Measurements from ENCODE around the gene MUTYH. TPM values are rescaled to one million over a fixed set of nuclear protein-coding genes. Genes with fewer than 3 reads are reported as not detected.

MUTYH gene
- total RNA-seq, 4 donors from 2014 or later: 15.3 to 22.6 (median 18.0) TPM

- no peaks in the 10 kb centered on the region for H3K27me3 ChIP-seq
- H3K27ac ChIP-seq: no peak overlapping the region
- peaks cover 5 to 14% (median 8%) of the 10 kb centered on the region in 3 donors for H3K4me1 ChIP-seq
- peaks cover 0 to 8% of the 10 kb centered on the region in 2 donors for H3K36me3 ChIP-seq
- H3K9me3 ChIP-seq: no peaks in the 10 kb centered on the region
- H3K4me3 ChIP-seq: no peak overlapping the region
- TF ChIP-seq POLR2A (IDR thresholded peaks at IDR 0.05): no peak
- no peak for TF ChIP-seq EP300 (IDR thresholded peaks at IDR 0.05)
- TF ChIP-seq CTCF (IDR thresholded peaks at IDR 0.05): no peak
- TF ChIP-seq POLR2AphosphoS5 (IDR thresholded peaks at IDR 0.05): no peak
- 40 to 54% methylated on average over 1 to 2 of the region's 2 CpGs for WGBS, 2 donors (ENCODE audit: low coverage in 1 of 2)
- no peak for ATAC-seq
Measured at GRCh38 chr1:45353685-45354084, 13.4 kb upstream of the MUTYH start.

GRCh38 chr1:45351508-45351907 is 11.3 kb upstream of the MUTYH start:
- no peak for ATAC-seq
- H3K9me3 ChIP-seq: no peaks in the 10 kb centered on the region

DNA sequence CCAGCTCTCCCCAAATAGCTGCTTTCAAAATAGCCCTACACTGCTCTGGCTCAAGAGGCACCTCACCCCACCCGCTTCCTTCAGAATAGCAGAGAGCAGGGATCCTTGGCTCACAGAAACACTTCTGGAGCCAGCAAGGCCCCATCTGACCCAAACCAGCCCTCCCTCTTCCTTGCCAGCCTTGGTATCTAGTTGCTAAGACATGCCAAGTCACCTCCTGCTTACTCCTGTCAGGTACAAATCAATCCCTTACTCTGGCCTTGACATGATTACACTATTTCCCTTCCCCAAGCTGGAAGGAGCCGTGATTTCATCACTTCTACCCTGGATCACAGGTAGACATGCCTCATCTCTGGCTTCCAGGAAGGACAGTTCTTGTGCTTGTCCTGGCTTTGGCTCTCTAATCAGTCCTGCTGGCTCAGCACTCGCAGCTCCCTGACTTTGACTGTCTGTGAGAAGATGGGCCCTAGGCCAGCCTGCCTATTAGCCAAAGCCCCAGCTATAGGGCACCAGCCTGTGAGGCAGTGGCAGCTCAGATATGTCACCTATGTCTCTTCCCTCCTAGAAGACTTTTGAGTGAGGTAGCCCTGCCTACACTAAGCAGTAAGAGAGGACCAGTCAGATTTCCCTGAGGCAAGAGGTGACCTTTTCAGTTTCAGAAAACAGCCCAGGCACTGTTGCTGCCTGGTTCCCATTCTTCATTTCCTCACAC is 8.9 kb upstream of the MUTYH start:
- Histone ChIP-seq H3K9me3 (no peaks in the 10 kb centered on the region), H3K4me3 (no peak overlapping the region), H3K4me1 (peaks cover 15 to 28% (median 18%) of the 10 kb centered on the region in 3 donors), H3K36me3 (peaks cover 0 to 29% of the 10 kb centered on the region in 2 donors), H3K27ac (peak overlapping the region; percentile 66 to 74 (median 72)), H3K27me3 (no peaks in the 10 kb centered on the region)
- TF ChIP-seq CTCF (IDR thresholded peaks at IDR 0.05) (no peak), POLR2A (IDR thresholded peaks at IDR 0.05) (no peak), POLR2AphosphoS5 (IDR thresholded peaks at IDR 0.05) (no peak), EP300 (IDR thresholded peaks at IDR 0.05) (no peak)
- ATAC-seq: peak; percentile 59
- no CpG with 5 or more reads among the region's 3 CpGs for WGBS, 2 donors (ENCODE audit: low coverage in 1 of 2)

More at GRCh38 chr1:45351508-45351907, 11.3 kb upstream of the MUTYH start:
- WGBS, 2 donors (ENCODE audit: low coverage in 1 of 2): 87 to 92% methylated on average over 4 of the region's 5 CpGs
- TF ChIP-seq EP300 (IDR thresholded peaks at IDR 0.05): no peak
- TF ChIP-seq POLR2AphosphoS5 (IDR thresholded peaks at IDR 0.05): no peak
- no peak for TF ChIP-seq POLR2A (IDR thresholded peaks at IDR 0.05)
- TF ChIP-seq CTCF (IDR thresholded peaks at IDR 0.05): no peak
- peaks cover 15 to 28% (median 18%) of the 10 kb centered on the region in 3 donors for H3K4me1 ChIP-seq
- H3K36me3 ChIP-seq: peaks cover 0 to 10% of the 10 kb centered on the region in 2 donors
- no peak overlapping the region for H3K27ac ChIP-seq
- no peak overlapping the region for H3K4me3 ChIP-seq
- H3K27me3 ChIP-seq: no peaks in the 10 kb centered on the region

GRCh38 chr1:45348609-45348965 is 8.3 kb upstream of the MUTYH start:
- peaks cover 0 to 35% of the 10 kb centered on the region in 2 donors for H3K36me3 ChIP-seq
- no peaks in the 10 kb centered on the region for H3K27me3 ChIP-seq
- H3K27ac ChIP-seq: peak overlapping the region; percentile 66 to 74 (median 72)
- H3K4me1 ChIP-seq: peaks cover 15 to 28% (median 18%) of the 10 kb centered on the region in 3 donors
- WGBS, 2 donors (ENCODE audit: low coverage in 1 of 2): 0% methylated on average over 1 of the region's 1 CpG
- TF ChIP-seq CTCF (IDR thresholded peaks at IDR 0.05) (no peak), EP300 (IDR thresholded peaks at IDR 0.05) (no peak), POLR2AphosphoS5 (IDR thresholded peaks at IDR 0.05) (no peak), POLR2A (IDR thresholded peaks at IDR 0.05) (no peak)
- no peaks in the 10 kb centered on the region for H3K9me3 ChIP-seq
- no peak for ATAC-seq
- no peak overlapping the region for H3K4me3 ChIP-seq

- peak overlapping the region; percentile 66 to 74 (median 72) for H3K27ac ChIP-seq
- no peak for ATAC-seq
- H3K27me3 ChIP-seq: no peaks in the 10 kb centered on the region
- no peak for TF ChIP-seq POLR2A (IDR thresholded peaks at IDR 0.05)
- no peak for TF ChIP-seq POLR2AphosphoS5 (IDR thresholded peaks at IDR 0.05)
- H3K36me3 ChIP-seq: peaks cover 0 to 37% of the 10 kb centered on the region in 2 donors
- no peak overlapping the region for H3K4me3 ChIP-seq
- H3K4me1 ChIP-seq: peaks cover 15 to 28% (median 18%) of the 10 kb centered on the region in 3 donors
- H3K9me3 ChIP-seq: no peaks in the 10 kb centered on the region
- 100% methylated on average over 1 of the region's 2 CpGs for WGBS, 2 donors (ENCODE audit: low coverage in 1 of 2)
Measured at GRCh38 chr1:45348020-45348419, 7.8 kb upstream of the MUTYH start.

Measured in gastroesophageal sphincter (tissue), 4 donors.